HUES64 (cell line): ENCODE measurements around the gene DENND6A.
"Not testable (repeated sequence)": the region's sequence is repeated elsewhere in the genome, so short reads cannot be mapped to it uniquely, and the experiment has no call there.

Source experiments
- H3K27ac ChIP-seq: 2 replicates; pipeline ENCODE4 v1.7.0; 2013; ENCODE audit warnings: low read depth, low read length, inconsistent platforms
- H3K27me3 ChIP-seq: 2 replicates; pipeline ENCODE4 v1.6.1; 2013; ENCODE audit warnings: mild to moderate bottlenecking, low read length; ENCODE audit not compliant: insufficient read depth
- H3K36me3 ChIP-seq: 2 replicates; pipeline ENCODE4 v1.6.1; 2013; ENCODE audit warnings: mild to moderate bottlenecking, low read length; ENCODE audit not compliant: insufficient read depth
- H3K4me1 ChIP-seq: 2 replicates; pipeline ENCODE4 v1.6.1; 2013; ENCODE audit warnings: mild to moderate bottlenecking, low read length, moderate library complexity; ENCODE audit not compliant: insufficient read depth
- H3K4me3 ChIP-seq: 2 replicates; pipeline ENCODE4 v1.5.1; 2013; ENCODE audit warnings: mild to moderate bottlenecking, low read length, moderate library complexity
- H3K9ac ChIP-seq: 2 replicates; pipeline ENCODE4 v1.6.1; 2013; ENCODE audit warnings: mild to moderate bottlenecking, low read depth, low read length
- H3K9me3 ChIP-seq: 2 replicates; pipeline ENCODE4 v1.6.1; 2013; ENCODE audit warnings: low read depth, low read length; ENCODE audit not compliant: insufficient read depth
- WGBS: fragments of 150-250, 120-280 bp; methylation state at CpG from one replicate; pipeline ENCODE4 v1.1.7; 2013; ENCODE audit warnings: missing lambda C conversion rate; 5-methylcytosine and 5-hydroxymethylcytosine counted together

DENND6A gene

DNA sequence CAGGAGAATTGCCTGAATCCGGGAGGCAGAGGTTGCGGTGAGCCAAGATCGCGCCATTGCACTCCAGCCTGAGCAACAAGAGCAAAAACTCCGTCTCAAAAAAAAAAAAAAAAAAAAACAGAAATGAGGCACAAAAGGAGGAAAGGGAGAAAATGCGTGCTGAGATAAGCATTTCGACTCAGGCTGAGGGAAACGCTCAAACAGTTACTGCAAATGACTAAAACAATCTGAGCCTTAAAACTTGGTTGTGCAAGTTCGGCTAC, 813 bp downstream of the DENND6A start:
- H3K36me3 ChIP-seq, H3K27me3 ChIP-seq, H3K4me1 ChIP-seq, H3K9me3 ChIP-seq: not testable (repeated sequence)
- peak overlapping the region; percentile 96 for H3K27ac ChIP-seq
- H3K4me3 ChIP-seq, result peak overlapping the region; percentile 98
- peak overlapping the region; percentile 95 for H3K9ac ChIP-seq
- 7% methylated on average over 8 of the region's 9 CpGs for WGBS

DNA sequence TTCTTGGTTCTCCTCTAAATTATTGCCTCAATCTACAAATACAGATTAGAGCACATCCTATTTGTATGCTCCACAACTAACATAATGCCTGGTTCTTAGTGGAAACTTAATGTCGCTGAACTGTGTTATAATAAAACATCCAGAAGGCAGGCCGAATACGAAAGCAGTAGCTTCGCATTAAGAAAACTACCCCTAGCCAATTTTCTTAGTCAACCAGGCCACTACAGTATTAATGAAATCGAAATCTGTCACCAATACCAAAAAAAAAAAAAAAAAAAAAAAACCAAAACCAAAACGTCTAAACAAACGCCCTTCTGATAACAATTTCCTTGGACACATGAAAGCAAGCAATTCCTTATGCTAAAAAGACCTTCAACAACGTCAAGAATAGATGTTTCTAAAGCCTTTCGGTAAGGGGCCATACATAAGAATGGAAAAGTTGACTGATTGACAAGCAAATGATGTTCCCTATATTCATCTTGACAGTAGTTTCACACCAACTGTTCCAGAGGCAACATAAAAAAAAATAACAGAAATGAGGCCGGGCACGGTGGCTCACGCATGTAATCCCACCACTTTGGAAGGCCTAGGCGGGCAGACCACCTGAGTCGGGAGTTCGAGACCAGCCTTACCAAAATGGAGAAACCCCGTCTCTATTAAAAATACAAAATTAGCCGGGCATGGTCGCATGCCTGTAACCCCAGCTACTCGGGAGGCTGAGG, 1.3 kb downstream of the DENND6A start:
- 38% methylated on average over 19 of the region's 19 CpGs for WGBS
- H3K36me3 ChIP-seq, result no peaks in the 10 kb centered on the region
- peak overlapping the region; percentile 98 for H3K4me3 ChIP-seq
- H3K9ac ChIP-seq, result peak overlapping the region; percentile 95
- H3K27me3 ChIP-seq, result no peaks in the 10 kb centered on the region
- H3K4me1 ChIP-seq, result peaks cover 4% of the 10 kb centered on the region; the same call in 1 of the 2 replicates
- no peaks in the 10 kb centered on the region for H3K9me3 ChIP-seq
- H3K27ac ChIP-seq, result no peak overlapping the region

DNA sequence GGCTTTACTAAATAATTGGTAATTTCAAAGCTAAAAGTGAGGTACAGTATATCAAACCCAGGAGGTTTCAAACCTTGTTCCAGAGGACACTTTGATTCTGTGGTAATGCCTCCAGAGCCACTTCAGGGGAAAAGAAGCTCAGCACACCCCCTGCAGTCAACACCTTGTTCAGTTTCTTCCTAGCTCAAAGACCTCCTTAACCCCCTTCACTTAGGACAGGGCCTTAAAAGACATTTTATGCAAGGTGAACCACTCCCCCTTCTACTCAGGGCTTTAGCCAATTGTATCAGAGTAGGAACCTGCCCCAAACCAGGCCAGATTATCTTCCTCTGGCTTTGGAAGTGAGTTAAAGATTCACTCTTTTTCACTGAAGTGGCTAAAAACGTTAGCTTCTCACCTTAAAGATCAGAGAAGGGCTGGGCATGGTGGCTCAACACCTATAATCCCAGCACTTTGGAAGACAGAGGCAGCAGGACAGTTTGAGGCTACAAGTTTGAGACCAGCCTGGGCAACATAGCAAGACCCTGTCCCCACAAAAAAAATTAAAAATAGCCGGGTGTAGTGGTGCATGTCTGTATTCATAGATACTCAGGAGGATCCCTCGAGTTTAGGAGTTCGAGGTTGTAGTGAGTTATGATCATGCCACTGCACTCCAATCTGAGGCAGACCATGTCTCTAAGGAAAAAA, 3.4 kb downstream of the DENND6A start:
- no peak overlapping the region; the same call in 1 of the 2 replicates for H3K27ac ChIP-seq
- no peaks in the 10 kb centered on the region for H3K27me3 ChIP-seq
- 87% methylated on average over 4 of the region's 4 CpGs for WGBS
- no peaks in the 10 kb centered on the region for H3K36me3 ChIP-seq
- no peaks in the 10 kb centered on the region for H3K9me3 ChIP-seq
- H3K4me1 ChIP-seq, result peaks cover 4% of the 10 kb centered on the region; the same call in 1 of the 2 replicates
- no peak overlapping the region for H3K4me3 ChIP-seq
- no peak overlapping the region for H3K9ac ChIP-seq

DNA sequence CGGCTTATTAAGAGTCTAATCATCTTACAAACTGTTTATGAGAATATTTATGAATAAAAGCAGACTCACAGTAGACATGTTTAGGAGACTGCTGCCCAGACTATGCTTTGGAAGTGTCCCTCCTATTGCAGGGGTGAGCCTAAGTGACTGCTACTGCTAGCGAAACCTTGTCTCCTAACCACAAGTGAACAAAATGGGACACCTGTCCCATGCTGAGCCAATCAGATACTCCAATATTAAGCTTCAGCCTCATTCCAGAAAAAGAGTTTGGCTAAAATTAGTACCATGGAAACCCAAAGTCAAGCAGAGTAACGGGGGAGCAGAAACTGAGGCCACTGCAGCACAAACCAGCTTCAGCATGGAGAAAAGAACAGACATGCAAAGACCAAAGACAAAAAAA, 4.6 kb downstream of the DENND6A start:
- Histone ChIP-seq H3K9ac (no peak overlapping the region), H3K4me3 (no peak overlapping the region), H3K9me3 (no peaks in the 10 kb centered on the region), H3K4me1 (peaks cover 4% of the 10 kb centered on the region; the same call in 1 of the 2 replicates), H3K27me3 (no peaks in the 10 kb centered on the region), H3K27ac (no peak overlapping the region), H3K36me3 (no peaks in the 10 kb centered on the region)
- 94% methylated on average over 3 of the region's 3 CpGs for WGBS

DNA sequence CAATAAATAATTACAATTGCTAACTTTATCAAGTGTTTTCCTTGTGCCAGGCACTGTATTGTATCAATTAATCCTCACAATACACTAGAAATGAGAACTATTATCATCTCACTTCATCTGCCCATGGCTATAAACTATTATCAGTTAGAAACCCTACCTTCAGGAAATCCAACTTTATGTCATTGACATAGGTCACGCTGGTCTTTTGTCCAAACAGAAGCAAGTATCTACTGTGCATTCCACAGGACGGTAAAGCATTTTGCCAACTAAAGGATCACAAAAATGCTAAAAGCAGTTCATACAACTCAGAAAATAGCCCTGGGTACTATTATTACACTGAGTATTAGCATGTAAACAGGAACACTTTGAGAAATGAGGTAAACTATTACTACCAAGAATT, 9.6 kb downstream of the DENND6A start:
- H3K27ac ChIP-seq, result no peak overlapping the region
- H3K27me3 ChIP-seq, result no peaks in the 10 kb centered on the region
- 0 out of 2 replicates have a peak, but pooled peaks cover 2% of the 10 kb centered on the region for H3K36me3 ChIP-seq
- 98% methylated on average over 2 of the region's 2 CpGs for WGBS
- H3K4me1 ChIP-seq, result no peaks in the 10 kb centered on the region
- no peak overlapping the region for H3K9ac ChIP-seq
- no peaks in the 10 kb centered on the region for H3K9me3 ChIP-seq
- no peak overlapping the region for H3K4me3 ChIP-seq

DNA sequence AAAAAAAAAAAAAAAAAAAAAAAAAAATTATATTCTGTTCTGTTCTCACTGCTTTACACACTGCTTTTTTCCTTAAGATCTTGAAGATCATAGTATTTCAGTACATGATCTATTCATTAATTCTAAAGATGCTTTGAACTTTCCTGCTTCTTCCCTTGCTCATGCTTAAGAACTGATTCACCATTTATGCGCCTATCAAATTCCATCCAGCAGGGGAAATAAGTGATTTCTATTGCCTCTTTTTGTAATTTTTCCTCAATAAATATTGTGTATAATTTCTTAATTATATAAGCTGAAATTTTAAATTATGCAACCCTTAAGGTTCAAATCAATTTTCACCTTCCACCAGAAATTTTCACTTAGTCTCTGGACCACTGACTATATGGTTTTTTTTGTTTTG, 10.6 kb downstream of the DENND6A start:
- Histone ChIP-seq H3K27ac (no peak overlapping the region), H3K4me3 (no peak overlapping the region), H3K9me3 (no peaks in the 10 kb centered on the region), H3K4me1 (no peaks in the 10 kb centered on the region), H3K36me3 (0 out of 2 replicates have a peak, but pooled peaks cover 2% of the 10 kb centered on the region), H3K9ac (no peak overlapping the region), H3K27me3 (no peaks in the 10 kb centered on the region)
- 0% methylated on average over 1 of the region's 1 CpG for WGBS

DNA sequence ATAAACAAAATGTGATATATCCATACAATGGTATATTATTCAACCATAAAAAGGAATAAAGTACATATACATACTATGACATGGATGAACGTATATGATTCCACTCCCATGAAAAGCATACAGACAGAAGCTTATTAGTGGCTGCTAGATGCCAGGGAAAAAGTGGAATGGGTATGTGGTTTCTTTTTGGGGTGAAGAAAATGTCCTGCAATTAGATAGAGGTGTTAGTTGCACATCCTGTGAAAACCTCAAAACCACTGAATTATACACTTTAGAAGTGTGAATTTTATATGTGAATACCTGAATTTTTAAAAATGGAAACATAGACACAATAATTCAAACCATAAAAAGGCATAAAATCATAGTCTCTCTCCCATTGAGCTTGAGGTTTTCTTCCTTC, 11.2 kb downstream of the DENND6A start:
- no peak overlapping the region for H3K27ac ChIP-seq
- no CpG with 5 or more reads among the region's 1 CpG for WGBS
- no peaks in the 10 kb centered on the region for H3K9me3 ChIP-seq
- H3K36me3 ChIP-seq, result 0 out of 2 replicates have a peak, but pooled peaks cover 2% of the 10 kb centered on the region
- no peaks in the 10 kb centered on the region for H3K4me1 ChIP-seq
- no peaks in the 10 kb centered on the region for H3K27me3 ChIP-seq
- no peak overlapping the region for H3K4me3 ChIP-seq
- no peak overlapping the region for H3K9ac ChIP-seq

DNA sequence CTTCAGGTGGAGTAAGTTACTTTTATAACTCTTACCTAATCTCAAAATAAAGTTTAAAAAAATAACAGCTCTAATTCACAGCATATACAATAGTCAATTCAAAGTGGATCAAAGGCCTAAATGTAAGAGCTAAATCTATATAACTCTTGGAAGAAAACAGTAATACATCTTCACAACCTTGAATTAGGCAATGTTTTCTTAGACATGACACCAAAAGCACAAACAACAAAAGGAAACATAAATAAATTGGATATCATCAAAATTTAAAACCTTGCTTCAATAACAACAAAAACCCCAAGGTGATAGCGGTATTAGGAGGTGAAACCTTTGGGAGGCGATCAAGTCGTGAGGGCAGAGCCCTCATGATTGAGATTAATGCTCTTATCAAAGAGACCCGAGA, 12.8 kb downstream of the DENND6A start:
- no peaks in the 10 kb centered on the region for H3K9me3 ChIP-seq
- H3K27ac ChIP-seq, result no peak overlapping the region
- 0 out of 2 replicates have a peak, but pooled peaks cover 2% of the 10 kb centered on the region for H3K36me3 ChIP-seq
- no peaks in the 10 kb centered on the region for H3K27me3 ChIP-seq
- H3K4me3 ChIP-seq, result no peak overlapping the region
- 97% methylated on average over 4 of the region's 4 CpGs for WGBS
- no peaks in the 10 kb centered on the region for H3K4me1 ChIP-seq
- no peak overlapping the region for H3K9ac ChIP-seq

DNA sequence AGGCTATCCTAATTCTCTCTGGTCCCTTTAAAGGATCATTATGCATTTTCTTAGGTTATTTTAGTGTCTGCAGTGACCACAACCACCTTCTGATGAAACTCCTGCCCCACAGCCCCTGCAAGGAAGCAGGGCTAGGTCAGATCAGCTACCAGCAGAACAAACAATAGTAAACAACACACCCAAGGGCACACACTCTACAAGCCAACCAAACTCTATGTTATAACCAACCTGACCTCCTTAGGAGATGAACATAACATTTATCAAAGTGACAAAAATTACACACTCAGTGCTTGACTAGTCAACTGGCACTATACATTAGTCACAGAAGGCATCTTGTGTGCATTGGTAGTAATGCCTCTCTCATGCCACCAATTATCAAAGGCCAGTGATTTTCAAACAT, 17.3 kb downstream of the DENND6A start:
- Histone ChIP-seq H3K27ac (no peak overlapping the region), H3K4me3 (no peak overlapping the region), H3K27me3 (no peaks in the 10 kb centered on the region), H3K9me3 (no peaks in the 10 kb centered on the region), H3K9ac (no peak overlapping the region), H3K4me1 (no peaks in the 10 kb centered on the region), H3K36me3 (0 out of 2 replicates have a peak, but pooled peaks cover 2% of the 10 kb centered on the region)

DNA sequence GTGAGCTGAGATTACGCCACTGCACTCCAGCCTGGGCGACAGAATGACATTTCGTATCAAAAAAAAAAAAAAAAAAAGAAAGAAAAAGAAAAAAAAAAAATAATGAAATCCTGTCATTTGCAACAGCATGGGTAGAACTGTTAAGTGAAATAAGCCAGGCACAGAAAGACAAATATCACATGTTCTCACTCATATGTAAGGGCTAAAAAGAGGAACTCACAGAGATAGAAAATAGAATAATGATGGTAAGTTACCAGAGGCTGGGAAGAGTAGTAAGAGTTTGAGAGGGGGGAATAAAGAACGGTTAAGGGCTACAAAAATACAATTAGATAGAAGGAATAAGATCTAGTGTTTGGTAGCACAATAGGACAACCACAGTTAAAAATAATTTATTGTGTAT, 19.7 kb downstream of the DENND6A start:
- Histone ChIP-seq H3K36me3 (0 out of 2 replicates have a peak, but pooled peaks cover 10% of the 10 kb centered on the region), H3K9ac (no peak overlapping the region), H3K4me3 (no peak overlapping the region), H3K27me3 (no peaks in the 10 kb centered on the region), H3K27ac (no peak overlapping the region), H3K9me3 (no peaks in the 10 kb centered on the region), H3K4me1 (no peaks in the 10 kb centered on the region)
- 97% methylated on average over 2 of the region's 4 CpGs for WGBS

DNA sequence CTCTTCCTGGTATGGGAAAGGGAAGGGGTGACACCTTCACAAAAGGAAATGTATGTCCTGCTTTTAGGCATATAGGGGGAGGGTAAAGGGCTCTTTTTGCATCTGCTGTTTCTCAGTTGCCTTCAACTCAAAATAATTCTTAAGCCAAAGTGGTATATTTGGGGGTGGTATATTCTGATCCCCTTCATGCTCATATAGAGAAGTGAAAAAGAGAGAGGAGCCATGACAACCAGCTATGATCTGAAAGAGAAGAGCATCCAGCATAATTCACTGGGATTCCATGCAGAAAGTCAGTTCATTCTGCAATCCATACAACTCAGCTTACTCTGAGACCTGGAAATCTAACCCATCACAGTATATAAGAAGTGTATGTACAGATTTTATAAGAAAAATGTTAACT, 22.3 kb downstream of the DENND6A start:
- Histone ChIP-seq H3K36me3 (peaks cover 18% of the 10 kb centered on the region), H3K9ac (no peak overlapping the region), H3K9me3 (no peaks in the 10 kb centered on the region), H3K27ac (no peak overlapping the region), H3K4me1 (no peaks in the 10 kb centered on the region), H3K4me3 (no peak overlapping the region), H3K27me3 (no peaks in the 10 kb centered on the region)
